GM18517 (cell line): Measurements from ENCODE around the gene CHRNA4.

ENCODE experiments used
- ATAC-seq: cut with Tn5 transposase; IDR thresholded peaks from one replicate; pipeline ENCODE4 v1.9.1; 2021; ENCODE audit warnings: mild to moderate bottlenecking, moderate library complexity; ENCODE audit not compliant: unreplicated experiment

CHRNA4 gene

DNA sequence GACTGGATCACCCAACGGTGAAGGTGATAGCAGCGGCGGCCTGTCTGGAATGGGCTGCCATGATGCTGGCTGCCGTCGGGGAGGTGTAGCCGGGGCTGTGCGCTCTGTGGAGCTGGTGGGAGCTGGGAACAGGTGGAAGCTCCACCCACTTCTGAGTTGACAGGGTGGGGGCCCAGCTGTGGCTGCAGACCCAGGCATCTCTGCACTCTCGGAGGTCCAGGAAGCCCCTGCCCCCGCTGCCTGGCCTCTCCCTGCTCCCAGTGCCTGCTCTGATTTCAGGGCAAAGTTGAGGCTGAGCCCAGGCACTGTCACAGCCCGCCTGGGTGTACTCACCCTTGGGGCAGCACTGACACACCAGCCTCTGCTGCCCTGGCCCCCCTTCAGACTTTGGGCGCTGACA lies 18.1 kb upstream of the CHRNA4 start:
- ATAC-seq, result no peak

DNA sequence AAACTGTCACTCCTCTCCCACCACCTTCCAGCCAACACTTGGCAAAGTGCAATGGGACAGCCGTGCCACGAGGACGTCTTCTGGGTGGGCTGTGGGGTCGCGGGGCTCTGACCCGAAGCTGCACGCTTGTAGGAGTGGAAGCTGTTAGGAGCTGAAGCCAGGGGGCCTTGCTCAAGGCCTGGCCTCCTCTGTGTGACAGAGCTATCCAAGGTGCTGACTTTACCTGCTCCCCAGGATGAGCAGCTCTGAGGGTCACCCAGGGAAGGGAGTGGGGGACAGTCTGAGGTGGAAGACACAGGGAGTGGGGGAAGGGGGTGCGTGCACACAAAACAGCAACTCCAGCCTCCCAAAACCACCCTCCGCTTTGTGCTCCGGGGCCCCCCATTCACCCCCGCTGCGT lies 17.5 kb upstream of the CHRNA4 start:
- ATAC-seq, result no peak

DNA sequence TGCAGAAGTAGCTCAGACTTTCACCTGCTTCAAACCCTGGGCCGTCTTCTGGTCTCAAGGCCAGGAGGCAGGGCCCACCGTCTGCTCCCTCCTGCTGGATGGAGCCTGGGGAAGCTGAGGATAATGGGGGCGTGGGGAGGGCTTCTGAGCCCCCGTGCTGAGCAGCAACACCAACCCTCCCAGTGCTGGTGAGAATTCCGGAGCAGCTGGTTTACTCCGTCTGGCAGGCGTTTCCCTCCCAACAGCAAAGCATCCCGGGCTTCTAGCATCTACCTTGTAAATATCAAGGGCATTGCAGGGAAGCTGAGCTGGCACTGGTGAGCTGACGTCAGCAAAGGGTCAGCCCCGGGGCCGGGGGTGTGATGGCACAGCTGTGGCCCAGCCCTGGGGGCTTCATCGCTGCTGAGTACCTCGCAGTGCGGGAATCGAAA lies 16.8 kb upstream of the CHRNA4 start:
- no peak for ATAC-seq

DNA sequence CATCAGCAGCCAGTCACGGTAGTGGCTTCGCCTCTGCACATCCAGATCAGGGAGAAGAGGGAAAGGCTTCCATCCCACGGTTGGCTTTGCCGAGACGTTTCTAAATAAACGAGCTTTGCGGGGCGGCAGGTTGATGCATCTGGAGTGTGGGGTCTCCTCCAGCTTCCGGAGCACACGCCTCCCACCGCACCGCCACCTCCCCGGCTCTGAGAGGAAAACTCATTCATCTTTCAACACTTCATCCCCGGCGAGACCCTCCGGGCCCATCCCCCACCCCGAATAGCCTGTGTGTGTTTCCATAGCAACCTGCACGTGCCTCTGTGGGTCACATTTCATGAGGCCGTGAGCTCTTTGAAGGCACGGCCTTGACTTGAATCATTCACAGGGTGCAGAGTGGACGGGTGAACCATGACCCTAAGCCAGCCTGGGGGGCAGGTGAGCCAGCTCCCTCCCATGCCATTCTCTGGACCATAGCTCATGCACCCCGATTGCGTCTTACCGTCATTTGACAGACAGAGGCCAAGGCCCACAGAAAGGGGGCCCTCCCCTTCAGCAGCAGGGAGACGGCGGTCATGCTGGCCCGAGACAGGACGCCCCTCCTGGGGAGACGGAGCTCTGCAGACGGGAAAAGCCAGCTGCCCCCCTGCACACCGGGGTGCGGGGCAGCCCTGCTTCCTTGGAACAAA lies 16.2 kb upstream of the CHRNA4 start:
- ATAC-seq, result no peak

DNA sequence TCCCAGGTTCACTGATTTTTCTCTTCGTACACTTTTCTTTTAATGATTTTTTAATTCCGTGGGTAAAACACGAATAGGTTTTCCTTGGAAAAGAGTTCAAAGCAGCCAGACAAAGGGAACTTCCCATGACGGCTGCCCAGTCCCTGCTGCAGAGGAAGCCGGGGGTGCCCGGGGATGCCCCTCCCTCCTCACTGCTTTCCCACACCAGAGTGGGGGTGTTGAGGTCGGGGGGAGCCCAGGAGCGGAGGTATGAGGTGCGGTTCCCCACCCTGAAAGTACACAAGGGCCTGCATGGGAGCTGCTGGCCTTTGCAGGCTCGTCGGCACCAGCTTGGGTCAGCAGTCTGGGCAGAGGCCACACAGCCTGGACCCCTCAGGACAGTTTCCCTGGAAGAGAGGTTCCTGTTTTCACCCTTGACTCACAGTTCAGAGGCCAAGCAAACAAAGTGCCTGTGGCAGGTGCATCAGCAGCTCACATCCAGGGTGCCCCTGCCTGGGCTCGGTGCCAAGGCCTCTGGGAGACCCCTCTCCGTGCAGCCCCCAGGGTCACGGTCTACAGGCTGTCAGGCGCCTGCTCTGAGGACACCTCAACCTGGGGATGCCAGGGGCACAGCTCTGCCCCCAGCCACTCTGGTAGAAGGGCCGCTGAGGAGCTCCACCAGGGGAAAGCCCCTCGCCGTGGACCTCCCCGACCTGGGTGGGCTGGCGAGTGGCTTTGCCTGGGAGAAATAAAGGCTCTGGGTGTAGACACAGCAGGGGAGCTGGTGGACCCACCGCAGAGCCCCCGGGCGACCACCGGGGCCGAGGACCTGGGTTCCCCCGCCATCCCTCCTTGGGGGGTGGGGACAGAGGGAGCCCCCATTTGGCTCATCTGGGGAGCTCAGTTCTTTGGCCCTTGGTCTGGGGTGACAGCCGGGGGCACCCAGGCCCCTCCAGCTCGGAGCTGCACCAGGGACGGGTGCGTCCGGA lies 15.4 kb upstream of the CHRNA4 start:
- no peak for ATAC-seq

DNA sequence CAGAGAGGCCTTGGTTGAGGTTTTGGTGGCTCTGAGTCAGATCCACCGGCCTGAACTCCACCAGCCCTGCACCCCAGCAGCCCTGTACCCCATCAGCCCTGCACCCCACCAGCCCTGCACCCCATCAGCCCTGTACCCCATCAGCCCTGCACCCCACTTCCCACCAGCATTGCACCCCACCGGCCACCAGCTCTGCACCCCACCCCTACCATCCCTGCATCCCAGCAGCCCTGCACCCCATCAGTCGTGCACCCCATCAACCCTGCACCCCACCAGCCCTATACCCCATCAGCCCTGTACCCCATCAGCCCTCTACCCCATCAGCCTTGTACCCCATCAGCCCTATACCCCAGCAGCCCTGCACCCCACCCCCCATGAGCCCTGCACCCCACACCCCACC lies 14.3 kb upstream of the CHRNA4 start:
- ATAC-seq, result no peak

DNA sequence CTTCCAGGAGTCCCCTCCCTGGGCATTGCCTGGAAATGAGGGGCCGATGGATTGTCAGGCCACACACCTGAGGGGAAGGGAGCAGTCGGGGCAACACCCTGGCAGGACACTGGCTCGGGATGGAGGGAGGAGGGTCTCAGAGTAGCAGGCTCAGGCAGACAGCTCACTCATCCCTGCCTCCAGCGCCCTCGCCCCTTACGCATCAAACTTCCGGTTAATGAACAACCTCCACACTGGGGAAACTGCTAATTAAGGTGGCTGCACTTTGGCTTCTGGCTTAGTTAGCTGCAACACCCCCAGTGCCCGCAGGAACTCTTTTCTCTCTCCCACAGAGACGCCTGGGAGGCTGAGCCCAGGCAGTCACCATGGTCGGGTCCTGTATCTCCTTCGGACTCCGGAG lies 13.4 kb upstream of the CHRNA4 start:
- no peak for ATAC-seq

DNA sequence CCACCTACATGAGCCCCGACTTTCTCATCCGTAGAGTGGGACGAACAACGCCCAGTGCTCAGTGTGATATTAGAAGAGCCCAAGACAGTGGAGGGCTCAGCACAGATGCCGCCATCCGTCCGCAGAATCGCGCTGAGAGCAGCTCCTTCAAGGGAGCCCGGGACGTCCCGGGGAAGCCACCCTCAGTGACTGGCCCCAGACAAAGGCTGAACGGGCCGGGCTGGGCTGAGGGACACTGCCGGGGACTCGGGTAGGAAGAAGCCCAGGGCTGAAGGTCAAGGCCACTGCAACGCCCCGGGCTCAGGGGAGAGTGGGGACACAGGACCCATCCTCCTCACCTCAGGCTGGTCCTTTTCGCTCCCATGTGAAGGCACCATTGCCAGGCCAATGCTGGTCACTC lies 12.8 kb upstream of the CHRNA4 start:
- no peak for ATAC-seq

DNA sequence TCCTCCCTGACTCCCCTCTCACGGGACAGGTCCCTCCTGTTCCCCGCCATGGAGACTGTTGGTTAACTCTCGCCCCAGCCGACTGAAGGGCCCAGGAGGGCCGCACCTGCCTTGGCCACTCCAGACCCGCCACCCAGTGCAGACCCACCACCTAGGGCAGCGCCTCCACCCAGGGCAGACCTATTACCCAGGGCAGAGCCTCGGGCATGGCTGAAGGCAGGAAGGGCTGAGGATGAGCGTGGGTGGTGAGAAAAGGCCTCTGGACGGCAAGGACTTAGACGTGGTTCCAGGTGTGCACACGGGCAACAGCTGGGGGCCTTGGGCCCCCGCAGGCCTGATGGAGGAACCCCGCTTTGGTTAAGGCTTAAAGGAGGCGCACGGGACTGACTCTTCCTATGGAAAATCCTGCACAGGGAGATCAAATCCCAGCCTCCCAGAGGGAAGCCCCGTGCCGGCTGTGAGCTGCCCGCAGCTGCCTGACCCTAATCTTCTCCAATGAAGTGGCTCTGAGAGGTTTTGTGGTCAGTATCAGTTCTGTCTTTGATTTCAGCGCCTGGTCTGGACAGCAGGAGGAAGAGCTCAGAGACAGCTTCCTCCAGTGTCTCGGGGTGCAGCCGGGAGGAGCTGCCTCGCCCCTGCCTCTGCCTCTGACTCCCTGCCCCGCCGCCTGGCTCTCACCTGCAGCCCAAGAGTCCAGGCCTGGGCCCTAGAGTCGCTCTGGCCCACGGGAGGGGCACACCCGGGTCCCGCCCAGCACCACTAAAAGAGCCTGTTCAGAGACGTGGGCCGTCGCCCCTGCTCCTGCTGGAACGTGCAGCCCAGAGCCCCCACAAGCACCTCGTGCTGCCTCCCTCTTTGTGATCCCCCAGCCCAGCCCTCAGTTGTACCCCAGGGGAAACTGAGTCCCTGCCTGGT lies 12.1 kb upstream of the CHRNA4 start:
- ATAC-seq, result no peak

DNA sequence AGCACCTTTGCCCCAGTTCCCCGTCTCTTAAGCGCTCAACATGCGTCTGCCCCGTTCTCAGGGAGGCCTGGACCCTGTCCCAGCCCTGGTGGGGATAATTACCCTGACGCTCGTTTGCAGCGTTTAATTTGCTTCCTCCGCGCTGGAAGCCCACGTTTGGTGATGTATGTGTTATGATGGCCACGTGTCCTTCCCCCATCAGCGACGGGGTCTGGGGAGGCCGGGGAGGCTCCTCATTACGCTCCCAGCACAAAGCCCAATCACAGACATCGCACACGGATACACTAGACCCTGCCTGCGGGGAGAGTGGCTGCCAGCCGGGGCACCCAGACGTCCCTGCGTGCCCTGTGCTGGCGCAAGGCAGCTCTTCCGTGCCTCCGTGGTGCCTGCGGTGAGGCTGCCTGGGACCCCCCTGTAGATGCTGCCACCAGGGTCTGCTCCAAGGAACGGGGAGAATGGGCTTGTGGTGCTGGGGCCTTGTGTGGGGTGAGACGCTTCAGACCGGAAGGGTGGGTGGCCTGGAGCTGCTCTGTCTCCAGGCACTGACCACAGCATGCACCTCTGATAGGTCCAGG lies 10.2 kb upstream of the CHRNA4 start:
- no peak for ATAC-seq

DNA sequence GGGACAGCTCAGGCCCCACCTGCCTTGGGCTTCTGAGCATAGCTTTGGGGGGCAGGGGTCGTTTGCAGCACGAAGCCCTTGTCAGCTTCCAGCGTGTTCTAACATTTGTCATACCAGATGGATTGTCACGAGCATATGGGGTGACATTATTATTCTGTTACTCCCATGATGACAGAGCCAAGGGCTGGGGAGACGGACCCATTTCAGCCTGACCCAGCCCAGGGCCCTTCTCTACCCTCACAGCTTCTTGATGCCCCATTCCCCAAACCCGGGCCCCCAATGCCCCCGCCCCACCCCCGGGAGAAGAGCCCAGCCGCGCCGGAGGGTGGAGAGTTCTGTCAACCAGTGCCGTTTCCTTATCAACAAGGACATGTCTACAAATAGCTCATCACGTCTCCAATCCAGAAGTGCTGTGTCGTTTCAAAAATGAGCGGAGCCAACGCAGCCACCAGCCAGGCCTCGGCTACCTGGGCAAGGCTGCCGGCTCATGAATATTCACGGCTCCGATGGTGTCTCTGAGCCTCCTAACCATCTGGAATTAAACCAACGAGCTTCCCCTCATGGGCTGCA lies 9.6 kb upstream of the CHRNA4 start:
- ATAC-seq, result no peak

DNA sequence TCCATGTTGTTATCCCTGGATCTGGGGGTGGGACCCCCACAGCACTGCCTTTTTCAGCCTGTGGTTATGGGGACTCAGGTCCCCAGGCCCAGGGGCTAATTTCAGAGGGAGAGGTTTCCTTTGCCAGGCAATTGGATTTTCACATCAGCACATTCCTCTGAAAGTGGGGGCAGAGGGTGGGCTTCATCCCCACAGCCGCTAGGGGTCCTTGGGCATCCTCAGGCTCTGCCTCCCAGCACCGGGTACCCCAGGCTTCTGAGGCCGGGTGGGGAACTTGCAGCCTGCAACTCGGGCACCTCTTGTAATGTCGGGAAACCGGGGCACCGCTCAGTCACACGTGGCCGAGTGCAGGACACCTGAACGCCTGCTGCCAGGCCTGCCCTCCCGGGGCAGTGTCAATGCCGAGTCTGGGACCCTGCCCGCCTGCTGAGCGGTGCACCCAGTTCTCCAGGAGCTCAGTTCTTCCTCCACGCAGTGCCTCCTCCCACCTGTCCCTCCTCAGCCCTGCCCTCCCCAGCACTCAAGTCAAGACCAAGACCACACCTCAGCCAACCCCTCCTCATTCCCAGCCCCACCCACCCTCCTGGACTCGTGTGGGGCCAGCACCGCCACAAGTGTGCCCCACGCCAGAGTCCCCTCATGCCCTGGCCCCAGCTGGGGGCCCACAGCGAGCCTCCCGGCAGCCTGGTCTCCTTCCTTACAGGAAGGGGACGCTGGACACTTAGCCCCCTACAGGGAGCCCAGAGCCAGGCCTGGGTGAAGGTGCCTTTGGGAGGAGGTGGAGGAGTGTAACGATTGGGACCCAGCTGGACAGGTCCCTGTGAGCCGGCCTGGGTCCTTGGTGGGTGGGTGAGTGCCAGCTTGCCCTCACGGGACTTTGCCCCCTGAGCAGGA lies 8.8 kb upstream of the CHRNA4 start:
- no peak for ATAC-seq

DNA sequence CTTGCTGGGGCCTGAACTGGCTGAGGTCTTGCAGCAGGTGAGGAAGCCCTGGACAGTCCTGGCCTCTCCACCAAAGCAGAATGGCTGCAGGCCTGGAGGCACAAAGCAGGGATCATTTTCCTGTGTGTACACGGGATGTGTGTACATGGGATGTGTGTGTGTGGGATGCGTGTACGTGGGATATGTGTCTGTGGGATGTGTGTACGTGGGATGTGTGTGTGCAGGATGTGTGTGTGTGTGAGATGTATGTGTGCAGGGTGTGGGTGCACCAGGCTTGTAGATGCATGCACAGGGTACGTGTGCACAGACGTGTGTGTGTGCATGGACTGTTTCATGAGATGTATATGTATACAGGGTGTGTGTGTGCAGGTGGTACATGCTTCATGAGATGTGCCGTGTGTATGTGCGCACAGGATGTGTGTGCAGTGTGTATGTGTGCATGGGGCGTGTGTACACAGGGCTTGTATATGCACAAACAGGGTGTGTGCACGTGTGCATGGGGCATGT lies 7.9 kb upstream of the CHRNA4 start:
- no peak for ATAC-seq

DNA sequence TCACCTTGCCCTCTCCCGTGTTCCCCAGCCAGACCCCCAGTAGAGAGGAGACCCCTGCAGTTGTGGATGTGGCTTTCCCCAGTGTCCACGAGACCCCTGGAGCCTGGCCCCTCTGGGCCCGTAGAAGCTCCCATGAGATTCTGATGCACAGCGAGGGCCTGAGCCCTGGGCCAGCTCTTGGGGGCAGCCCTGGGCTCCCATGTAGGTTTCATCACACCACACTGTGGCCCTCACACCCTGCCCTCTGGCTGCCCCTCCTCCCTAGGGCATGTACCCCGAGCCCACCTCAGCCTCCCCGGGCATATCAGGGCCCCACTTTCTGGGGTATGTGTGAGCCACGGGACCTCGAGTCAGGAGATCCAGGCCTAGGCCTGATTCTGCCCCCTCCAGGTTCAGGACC lies 7.0 kb upstream of the CHRNA4 start:
- ATAC-seq, result no peak

DNA sequence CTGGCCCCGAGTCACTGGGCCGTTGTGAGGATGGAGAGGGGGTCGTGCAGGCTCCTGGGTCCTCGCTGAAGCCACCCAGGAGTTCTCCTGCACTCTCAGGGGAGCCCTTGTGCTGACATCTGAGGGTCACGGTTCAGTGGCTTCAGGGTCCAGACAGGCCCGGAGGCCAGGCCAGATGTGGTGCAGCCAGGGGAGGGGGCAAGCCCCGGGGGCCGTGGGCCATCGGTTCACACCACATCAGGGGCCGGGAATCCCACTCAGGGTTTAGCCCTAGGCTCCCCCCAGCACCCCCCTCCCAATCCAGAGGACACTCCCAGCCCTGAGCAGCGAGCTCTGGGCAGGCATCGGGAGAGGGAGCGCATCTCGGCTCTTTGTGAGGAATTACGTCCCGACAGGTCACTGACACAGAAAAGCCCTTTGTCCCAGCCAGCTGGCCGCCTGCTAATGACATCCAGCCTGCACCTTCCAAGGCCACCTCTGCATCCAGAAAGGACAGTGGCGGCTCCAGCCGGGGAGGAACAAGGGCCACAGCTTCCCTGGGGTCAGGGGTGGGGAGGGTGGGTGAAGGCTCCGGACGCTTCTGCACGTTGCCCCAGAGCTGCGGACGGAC lies 6.4 kb upstream of the CHRNA4 start:
- ATAC-seq, result no peak

DNA sequence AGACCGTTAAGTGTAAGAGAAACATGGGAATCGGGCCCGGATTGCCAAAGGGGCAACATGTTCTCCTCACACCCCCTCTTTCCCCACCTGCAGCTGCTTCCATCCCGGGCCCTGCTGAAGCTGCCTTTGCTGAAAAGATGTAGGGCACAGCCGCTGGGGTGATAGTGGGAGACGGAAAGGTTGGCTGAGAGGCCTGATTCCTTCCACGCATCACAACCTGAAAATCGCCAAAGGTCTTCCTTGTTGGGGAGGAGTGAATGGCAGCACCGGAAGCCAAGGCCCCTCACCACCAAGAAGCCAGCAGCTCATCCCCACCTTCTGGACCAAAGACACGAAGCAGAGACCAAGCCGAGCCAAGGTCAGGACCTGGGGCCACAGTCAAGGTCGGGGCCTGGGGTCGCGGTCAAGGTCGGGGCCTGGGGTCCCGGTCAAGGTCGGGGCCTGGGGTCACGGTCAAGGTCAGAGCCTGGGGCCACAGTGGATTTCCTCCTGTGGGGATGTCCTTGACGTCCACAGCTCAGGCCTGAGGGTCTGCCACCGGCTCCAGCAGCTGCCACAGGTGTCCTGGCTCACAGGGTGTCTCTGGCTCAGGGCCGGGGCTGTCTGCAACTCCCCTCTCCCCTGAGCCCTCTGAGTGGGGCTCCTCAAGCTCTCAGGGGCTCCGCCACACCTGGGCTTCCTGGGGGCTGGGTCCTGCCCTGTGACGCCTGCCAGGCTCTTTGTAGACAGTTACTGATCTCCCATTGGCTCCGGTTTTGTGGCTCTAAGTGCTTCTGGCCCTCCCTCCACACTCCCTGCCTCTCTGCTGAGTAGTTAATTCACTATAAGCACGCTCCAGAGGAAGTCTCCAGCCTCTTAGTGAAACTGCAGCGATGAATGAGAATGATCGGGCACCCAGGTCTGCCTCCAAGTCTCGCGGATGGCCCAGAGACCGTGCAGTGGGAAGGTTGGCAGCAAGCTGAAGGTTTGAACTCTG lies 5.5 kb upstream of the CHRNA4 start:
- ATAC-seq, result no peak

DNA sequence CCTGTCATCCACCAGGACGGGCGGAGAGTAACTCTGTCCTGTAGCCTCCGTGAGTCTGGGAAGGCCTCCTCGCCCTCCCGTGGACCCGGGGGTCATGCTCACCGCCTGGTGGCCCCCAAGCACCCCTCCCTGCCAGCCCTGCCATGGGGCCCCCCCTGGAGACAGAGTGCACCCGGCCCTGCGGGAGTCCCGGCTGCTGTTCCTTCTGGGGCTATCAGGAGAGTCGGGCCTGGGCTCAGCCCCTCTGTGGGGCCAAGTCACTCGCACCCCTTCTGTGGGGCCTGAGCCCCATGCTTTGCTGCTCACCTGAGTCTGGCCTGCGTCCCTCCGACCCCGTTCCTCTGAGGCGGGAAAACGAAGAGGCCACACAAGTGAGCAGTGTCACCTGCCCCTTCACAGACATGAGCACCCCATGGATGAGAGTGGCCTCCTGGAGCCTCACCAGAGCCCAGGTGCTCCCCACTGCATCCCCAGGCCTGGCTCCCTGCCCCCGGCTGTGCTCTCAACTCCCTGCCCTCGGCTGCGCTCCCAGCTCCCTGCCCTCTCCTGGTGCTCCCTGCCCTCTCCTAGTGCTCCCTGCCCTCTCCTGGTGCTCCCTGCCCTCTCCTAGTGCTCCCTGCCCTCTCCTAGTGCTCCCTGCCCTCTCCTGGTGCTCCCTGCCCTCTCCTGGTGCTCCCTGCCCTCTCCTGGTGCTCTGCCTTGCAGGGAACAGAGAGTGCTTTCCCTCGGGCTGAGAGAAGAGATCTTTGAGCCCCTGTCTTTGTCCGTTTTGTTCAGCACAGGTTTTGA lies 4.6 kb upstream of the CHRNA4 start:
- ATAC-seq, result no peak
